ENCODE data around the gene C1QTNF1.

C1QTNF1 gene

GRCh38 chr17:79082311-79083190, 58.6 kb downstream of the C1QTNF1 start:
- peak; percentile 42 for DNase-seq

GRCh38 chr17:79083191-79083971, 59.4 kb downstream of the C1QTNF1 start:
- no peak for DNase-seq

GRCh38 chr17:79084291-79085153, 60.6 kb downstream of the C1QTNF1 start:
- DNase-seq, result no peak

- no peak for DNase-seq
Measured at GRCh38 chr17:79085154-79085920, 61.4 kb downstream of the C1QTNF1 start.

GRCh38 chr17:79085921-79086551, 62.1 kb downstream of the C1QTNF1 start:
- no peak for DNase-seq

- no peak for DNase-seq
Measured at GRCh38 chr17:79086609-79087427, 62.8 kb downstream of the C1QTNF1 start.

GRCh38 chr17:79087428-79088143, 63.6 kb downstream of the C1QTNF1 start:
- DNase-seq, result peak; percentile 58

- DNase-seq, result no peak
Measured at GRCh38 chr17:79088247-79088996, 64.5 kb downstream of the C1QTNF1 start.

- DNase-seq, result no peak
Measured at GRCh38 chr17:79088997-79089328, 65.0 kb downstream of the C1QTNF1 start.

GRCh38 chr17:79089720-79090442, 65.9 kb downstream of the C1QTNF1 start:
- no peak for DNase-seq

GRCh38 chr17:79090443-79091225, 66.7 kb downstream of the C1QTNF1 start:
- DNase-seq, result no peak

- DNase-seq, result no peak
Measured at GRCh38 chr17:79091226-79091670, 67.3 kb downstream of the C1QTNF1 start.

GRCh38 chr17:79092567-79092966, 68.6 kb downstream of the C1QTNF1 start:
- DNase-seq, result no peak

- DNase-seq, result no peak
Measured at GRCh38 chr17:79093270-79093669, 69.3 kb downstream of the C1QTNF1 start.

- no peak for DNase-seq
Measured at GRCh38 chr17:79094261-79094660, 70.3 kb downstream of the C1QTNF1 start.

GRCh38 chr17:79095345-79096055, 71.5 kb downstream of the C1QTNF1 start:
- no peak for DNase-seq

- DNase-seq, result no peak
Measured at GRCh38 chr17:79096477-79096876, 72.5 kb downstream of the C1QTNF1 start.

Measured in CD4-positive, alpha-beta T cell treated with Interleukin-15 for 1 hour (primary cell).